GM21619 (cell line): Measurements from ENCODE around the gene RNF220.

Source experiments
- ATAC-seq: cut with Tn5 transposase; IDR thresholded peaks from one replicate; pipeline ENCODE4 v1.9.1; 2021; ENCODE audit not compliant: unreplicated experiment

RNF220 gene

DNA sequence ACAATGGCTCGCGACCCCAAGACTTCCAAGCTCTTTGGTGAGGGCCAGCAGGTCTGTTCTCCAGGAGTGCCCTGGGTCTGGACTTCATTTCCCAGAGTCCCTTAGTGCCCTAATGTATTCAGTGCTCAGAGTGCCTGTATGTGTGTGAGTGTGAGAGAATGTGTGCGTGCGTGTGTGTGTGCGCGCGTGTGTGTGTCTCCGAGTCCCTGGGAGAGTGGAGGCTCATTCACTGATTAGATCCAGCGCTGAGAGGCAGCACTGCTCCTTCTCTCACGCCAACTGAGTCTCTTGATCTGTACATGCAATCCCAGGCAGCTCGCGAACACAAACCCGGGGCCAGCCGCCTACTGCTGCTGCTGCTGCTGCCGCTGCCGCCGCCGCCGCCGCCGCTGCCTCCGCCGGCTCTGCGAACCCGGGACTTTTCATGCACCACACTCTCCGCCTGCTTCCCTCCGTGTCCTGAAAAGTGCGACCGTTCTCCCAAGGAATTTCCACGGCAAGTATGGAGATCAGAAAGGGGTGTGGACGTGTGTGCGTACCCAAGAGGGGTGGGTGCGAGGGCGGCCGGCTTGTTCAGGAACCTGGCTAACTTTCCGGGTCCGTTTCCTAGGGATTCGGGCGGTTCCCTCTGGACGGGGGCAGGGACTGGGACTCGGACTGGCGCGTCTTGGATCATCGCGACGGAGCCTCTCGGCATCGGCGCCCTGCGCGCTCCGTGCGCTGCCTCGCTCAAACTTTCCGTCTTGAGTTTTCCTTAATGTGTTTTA, at the start of gene RNF220:
RNF220 (plus strand) TSS at position 225 of the 767 bp plus-strand sequence.
- no peak for ATAC-seq

DNA sequence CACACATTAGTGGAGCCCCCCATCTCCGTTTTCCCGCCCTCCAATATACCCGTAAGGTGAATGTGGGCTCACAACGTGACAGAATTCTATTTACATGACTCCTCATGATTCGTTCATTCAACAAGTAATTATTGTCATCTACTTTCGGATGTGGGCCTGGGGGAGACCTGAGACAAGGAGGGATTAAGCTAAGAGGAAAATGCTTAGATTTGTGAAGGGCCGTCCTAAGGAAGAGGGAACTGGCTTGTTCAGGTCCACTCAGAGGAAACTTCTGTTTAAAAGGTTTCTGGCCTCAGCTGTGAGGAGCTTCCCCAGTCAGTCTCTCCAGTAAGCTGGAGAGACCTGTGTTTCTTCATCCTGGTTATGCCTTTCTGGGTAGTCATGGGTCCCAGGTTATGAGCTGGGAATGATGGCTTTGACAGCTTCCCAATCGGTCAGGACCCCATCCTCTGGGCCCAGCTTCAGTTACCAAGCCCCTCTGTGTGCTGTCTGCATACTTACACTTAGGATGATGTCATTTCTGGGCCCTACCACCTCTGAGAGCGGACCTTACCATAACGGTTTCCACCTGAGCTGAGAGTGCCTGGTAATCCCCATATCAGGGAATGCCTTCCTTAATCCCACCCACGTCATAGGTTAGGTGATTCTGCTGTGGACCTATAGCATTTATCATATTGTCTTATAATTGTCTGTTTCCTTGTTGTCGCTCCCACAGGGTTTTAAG, 49.3 kb upstream of the RNF220 start:
- ATAC-seq = no peak

DNA sequence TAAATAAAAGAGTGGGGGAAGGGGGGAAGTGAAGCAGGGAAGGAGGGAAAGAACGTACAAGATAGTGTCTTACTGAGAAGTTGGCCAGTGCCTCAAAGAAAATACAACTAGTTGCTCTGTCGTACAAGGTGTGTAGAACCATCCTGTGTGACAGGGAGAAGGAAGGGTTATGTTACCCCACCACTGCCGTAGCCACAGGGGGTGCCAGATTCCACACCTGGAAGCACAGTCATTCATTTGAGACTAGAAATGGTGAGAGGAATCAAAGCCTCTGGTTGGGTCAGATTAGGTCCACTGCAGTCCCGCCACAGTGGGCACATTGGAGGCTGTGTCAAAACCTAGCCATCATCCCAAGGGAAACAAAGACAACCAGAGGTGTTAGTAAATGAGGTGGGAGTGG, 47.3 kb upstream of the RNF220 start:
- ATAC-seq = no peak

GRCh38 chr1:44359234-44359935, 45.7 kb upstream of the RNF220 start:
- ATAC-seq = no peak

- no peak for ATAC-seq
Observed at GRCh38 chr1:44361478-44361877, 43.6 kb upstream of the RNF220 start.

DNA sequence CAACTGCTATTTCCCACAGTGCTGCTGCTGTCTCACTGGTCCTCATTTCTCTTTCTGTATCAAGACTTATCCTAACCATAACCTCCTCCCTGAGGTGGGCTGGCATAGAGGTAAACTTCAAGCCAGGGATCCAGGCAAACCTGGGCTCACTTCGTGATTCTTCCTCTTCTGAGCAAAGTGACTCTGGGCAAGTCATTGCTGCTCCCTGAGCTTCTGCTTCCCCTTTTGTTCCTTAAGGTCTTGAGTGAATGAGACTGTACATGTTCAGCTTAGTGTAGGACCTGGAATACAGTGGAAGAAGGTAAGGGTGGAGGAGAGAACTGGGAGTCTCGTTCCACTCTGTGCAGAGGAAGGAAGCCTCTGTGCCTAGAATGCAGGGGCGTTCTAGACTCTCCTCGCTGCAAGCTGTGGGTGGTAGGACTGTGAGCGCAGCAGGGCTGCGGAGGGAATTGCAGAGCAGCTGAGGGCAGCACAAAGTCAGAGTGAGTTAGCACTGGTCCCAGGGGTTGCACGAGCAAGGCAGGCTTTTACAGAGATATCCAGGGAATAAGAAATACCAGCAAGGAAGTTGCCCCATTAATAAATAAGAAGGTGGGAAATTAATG, 38.6 kb upstream of the RNF220 start:
- ATAC-seq = no peak

GRCh38 chr1:44367944-44368343, 37.1 kb upstream of the RNF220 start:
- ATAC-seq = no peak

DNA sequence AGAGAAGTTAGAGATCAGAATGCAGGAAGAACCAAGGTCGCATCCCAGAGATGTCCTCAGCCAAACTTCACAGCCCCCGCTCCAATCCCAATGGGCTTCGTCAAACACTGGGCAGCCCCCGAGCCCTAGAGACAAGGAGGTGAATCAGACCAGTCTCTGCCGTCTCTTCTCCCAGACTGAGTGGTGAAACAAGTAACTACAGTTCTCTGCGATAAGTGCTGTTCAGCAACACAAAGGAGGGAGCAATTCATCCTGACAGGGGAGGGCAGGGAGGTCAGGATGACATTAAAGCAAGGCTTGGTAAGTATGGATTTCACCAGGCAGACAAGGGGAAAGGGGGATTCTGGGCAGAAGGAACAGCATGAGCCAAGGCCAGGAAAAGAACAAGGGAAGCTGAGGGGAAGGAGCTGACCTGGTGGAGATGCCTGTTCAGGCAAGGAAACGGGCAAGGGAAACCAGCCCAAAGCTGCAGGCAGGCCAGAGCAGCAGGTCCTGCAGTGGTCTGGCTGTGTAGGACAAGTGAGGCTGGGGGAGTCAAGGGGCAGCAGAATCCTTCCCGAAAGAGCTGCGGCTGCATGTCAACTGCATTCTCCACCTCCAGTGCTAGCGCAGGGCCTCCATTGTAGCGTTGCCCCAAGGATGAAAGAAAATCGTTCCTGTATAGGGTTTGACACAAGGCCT, 36.4 kb upstream of the RNF220 start:
- ATAC-seq = no peak

DNA sequence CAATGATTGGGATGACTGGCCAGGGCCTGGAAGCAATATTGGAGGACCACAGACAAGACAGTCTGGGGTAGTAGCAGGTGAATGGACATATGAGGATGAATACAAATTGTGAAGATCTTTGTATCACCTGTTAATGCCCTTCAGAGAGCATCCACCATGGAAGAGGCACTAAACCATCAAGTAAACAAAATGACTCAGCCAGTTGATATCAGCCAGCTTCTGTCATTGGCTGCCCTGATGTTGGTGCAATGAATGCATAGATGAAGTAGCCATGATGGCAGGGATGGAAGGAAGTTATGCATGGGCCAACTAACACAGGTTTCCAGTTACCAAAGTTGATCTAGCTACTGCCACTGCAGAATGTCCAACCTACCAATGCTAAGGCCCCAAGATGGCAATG, 33.8 kb upstream of the RNF220 start:
- ATAC-seq = no peak

GRCh38 chr1:44375547-44375946, 29.5 kb upstream of the RNF220 start:
- ATAC-seq = no peak

DNA sequence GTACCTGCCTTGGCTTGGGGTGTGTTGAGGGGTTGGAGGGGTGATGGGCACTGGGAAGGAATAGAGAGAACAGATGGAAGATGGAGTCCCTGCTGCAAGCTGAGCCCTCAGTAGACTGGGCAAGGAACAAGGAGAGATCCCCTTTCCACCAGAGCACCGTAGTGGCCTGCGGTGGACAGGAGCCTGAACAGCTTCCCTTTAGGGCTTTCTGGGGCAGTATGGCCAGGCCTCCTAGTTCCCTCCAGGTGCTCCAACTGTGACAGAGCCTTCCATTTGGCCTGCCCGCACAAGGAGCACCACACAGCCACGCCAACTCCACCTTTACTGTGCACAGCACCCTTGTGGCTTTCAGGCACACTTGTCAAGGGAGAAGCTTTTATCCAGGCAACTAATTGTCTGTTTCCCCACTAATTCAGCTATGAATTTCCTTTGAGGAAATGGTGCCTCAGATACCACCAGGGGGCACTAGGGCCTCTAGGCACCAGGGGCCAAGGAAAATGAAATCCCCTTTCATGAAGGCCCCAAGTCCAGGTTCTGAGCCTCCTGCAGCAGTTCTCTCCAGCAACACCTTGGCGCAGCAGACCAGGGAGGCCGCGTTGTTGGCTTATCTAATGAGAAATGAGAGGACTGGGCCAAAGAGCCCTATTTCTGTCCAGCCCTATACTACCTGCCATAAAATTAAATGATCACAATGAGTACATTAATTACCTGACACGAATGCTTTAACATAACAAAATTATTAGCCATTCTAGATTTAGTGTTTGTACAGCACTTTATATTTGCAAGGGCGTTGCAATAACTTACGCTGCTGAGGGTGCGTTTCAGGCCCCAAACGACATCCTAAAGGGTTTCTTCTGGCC, 26.9 kb upstream of the RNF220 start:
- no peak for ATAC-seq

- no peak for ATAC-seq
Observed at GRCh38 chr1:44380666-44381177, 24.3 kb upstream of the RNF220 start.

- ATAC-seq = no peak
Observed at GRCh38 chr1:44388551-44388950, 16.5 kb upstream of the RNF220 start.

- no peak for ATAC-seq
Observed at GRCh38 chr1:44389437-44389836, 15.6 kb upstream of the RNF220 start.

DNA sequence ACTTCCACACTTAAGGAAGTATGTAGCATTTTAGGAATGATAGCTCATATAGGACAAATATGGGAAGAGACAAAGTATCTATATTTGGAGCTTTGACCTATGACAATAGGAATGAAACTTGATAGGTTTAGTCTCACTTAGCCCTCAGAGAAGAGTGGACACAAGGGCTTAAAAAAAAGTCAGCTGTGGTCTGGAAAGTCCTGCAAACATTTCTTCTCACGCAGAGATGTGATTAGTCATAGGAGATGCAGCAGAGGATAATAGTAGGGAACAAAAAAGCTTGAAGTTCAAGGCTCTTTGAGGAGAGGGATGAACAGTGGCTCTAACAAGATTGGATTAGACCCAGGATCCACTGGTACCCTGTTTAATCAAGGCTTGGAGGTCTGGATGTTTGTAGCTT, 14.8 kb upstream of the RNF220 start:
- no peak for ATAC-seq

- no peak for ATAC-seq
Observed at GRCh38 chr1:44401256-44402228, 3.5 kb upstream of the RNF220 start.

GRCh38 chr1:44405798-44406736, 1.0 kb downstream of the RNF220 start:
- ATAC-seq = no peak
